Measurements from ENCODE around the gene SCNN1A. TPM values are rescaled to one million over a fixed set of nuclear protein-coding genes. Genes with fewer than 3 reads are reported as not detected.

SCNN1A gene
- total RNA-seq, 1 experiment from 2014 or later = 0.69 TPM

DNA sequence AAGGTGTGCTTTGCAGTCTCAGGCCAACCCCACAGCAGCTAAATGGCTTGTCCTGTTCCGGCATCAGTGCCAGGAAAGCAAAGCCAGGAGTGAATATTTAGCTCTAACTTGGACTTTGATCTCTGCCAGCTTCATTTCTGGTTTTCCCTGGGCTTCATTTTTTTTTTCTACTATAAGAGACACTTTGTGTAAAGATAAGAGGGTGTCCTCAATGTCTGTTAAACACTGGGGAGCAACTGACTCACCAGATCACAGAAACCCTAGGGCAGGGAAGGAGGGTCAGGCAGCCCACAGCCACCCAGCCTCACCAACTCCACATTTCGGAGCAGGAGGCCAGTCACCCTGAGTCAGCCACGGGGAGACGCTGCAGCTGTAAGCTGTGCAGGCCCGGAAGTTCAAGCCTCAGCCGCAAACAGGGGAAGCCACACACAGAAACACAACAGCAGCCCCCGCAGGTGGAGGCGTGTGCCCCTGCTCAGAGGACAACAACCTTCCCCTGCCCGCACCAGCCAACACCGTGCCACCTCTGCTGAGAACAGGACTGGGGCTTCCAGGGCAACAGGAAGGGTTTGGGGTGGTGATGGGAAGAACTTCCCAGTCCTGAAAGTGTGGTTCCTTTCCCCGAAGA is 39.8 kb downstream of the SCNN1A start:
- peak; percentile 92 for DNase-seq (ENCODE audit: low read depth)

DNA sequence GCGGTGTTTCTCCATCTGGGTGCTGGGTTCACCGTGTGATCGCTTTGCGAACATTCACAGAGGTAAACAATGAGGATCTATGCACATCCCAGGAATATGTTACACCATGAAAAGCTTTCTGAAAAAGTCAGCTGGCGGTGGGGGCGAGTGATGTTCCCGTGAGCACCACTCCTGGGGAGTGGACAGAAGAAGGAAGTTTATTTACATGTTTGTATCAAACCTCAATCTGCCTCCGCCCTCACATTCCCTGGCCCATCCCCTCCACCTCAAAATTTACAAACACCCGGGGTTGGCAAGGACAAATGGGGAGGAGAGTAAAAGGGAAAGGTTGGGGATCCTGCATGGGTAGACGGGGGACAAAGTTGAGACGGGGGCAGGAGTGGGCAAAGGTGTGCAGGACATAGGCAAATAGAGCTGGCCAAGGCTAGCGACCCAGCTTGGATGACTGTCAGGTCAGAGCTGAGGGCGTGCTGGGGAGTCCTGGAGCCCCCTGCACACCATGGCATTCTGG is 40.4 kb downstream of the SCNN1A start:
- no peak for DNase-seq (ENCODE audit: low read depth)

DNA sequence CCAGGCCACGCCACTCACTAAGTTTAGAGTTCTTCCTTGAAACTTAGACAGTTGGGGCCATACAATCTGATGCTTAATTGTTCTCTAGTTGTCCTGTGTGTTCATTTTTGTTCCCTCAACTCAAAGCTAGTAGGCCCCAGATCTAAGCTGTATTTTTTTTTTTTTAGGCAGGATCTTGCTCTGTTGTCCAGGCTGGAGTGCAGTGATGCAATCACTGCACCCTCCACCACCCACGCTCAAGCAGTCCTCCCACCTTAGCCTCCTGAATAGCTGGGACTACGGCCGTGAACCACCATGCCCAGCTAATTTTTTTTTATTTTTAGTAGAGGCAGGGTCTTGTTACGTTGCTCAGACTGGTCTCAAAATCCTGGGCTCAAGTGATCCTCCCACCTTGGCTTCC is 41.0 kb downstream of the SCNN1A start:
- DNase-seq (ENCODE audit: low read depth) = no peak

GRCh38 chr12:6333566-6333965 is 41.8 kb downstream of the SCNN1A start:
- peak; percentile 88 for DNase-seq (ENCODE audit: low read depth)

DNA sequence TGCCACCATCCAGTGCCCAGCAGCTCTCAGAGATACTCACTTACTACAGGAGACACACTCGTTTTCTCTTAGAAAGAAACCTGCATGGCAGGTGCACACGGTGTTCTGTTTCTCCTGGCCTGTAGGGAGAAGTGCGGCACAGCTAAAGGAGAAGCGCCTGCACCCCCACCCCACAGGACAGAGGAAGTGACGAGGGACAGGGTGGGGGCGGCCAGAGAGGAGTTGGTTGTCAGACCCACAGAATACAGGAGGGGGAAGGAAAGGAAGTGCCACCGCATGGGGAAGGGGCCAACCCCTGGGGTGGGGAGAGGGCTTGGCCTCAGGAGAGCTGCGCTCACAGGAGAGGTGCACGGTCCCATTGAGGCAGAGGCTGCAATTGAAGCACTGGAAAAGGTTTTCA is 42.3 kb downstream of the SCNN1A start:
- DNase-seq (ENCODE audit: low read depth) = no peak

DNA sequence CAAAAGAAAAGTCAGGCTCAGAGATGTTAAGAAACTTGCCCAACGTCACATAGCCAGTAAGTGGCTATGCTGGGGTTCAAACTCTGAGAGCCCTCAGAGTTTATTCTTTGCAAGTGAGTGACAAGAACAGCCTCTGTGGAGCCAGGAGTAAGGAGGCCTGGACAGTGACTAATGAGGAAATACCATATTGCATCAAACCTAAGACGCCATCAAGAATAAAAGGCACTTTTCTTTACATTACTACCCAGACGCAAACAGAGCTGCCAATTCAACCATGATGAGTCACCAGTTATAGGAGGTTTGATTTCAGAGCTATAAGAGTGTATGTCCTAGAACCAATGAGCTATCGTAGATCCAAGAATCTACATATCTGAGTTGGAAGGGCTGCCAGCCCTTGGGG is 42.9 kb downstream of the SCNN1A start:
- peak; percentile 92 for DNase-seq (ENCODE audit: low read depth)

- no peak for DNase-seq (ENCODE audit: low read depth)
Observed at GRCh38 chr12:6330999-6331714, 44.2 kb downstream of the SCNN1A start.

DNA sequence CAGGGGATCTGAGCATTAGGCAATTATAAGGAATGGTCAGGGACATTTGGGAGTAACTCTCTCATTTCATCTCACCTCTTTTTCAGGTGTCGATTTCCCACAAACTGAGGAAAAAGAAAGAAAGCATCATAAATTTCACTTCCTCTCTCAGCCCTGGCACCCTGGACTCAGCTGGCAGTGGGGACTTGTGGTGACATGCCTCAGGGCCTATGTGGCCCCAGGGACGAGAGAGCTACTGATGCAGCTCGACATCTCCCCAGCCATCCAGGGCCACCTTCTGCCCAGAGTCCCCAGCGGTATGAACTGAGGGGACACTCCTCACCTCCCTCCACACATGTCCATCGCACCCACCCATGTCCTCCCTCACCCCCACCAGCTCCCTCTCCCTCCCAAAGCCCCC is 45.2 kb downstream of the SCNN1A start:
- DNase-seq (ENCODE audit: low read depth) = no peak

- no peak for DNase-seq (ENCODE audit: low read depth)
Observed at GRCh38 chr12:6329703-6330064, 45.7 kb downstream of the SCNN1A start.

- DNase-seq (ENCODE audit: low read depth) = no peak
Observed at GRCh38 chr12:6328945-6329702, 46.2 kb downstream of the SCNN1A start.

DNA sequence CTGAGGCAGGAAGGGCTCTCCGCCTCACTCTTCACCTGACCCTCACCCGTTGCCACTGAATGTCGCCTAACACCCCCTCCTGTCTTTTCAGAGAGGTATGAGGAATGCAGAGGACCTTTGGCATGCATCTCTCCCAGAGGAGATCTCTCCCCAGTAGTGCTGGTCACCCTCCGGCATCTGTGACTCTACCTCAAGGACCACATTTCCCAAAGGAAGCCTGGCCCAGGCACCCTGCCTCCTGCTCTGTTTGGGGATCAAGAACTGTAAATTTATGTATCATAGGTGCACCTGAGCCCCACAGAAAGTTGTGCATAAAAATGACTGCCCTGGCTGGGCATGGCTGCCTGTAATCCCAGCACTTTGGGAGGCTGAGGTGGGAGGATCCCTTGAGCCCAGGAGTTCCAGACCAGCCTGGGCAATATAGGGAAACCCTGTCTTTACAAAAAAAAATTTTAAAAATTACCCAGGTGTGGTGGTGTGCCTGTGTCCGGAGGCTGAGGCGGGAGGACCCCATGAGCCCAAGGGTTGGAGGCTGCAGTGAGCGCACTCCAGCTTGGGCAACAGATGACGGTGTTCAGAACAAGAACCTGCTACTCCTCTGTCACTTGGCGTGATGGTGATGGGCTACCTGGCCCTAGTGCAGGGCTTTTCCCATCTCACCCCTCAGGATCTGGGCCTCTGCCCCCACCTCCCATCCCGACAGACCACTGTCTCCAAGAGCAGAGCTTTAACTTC is 47.2 kb downstream of the SCNN1A start:
- DNase-seq (ENCODE audit: low read depth) = no peak

DNA sequence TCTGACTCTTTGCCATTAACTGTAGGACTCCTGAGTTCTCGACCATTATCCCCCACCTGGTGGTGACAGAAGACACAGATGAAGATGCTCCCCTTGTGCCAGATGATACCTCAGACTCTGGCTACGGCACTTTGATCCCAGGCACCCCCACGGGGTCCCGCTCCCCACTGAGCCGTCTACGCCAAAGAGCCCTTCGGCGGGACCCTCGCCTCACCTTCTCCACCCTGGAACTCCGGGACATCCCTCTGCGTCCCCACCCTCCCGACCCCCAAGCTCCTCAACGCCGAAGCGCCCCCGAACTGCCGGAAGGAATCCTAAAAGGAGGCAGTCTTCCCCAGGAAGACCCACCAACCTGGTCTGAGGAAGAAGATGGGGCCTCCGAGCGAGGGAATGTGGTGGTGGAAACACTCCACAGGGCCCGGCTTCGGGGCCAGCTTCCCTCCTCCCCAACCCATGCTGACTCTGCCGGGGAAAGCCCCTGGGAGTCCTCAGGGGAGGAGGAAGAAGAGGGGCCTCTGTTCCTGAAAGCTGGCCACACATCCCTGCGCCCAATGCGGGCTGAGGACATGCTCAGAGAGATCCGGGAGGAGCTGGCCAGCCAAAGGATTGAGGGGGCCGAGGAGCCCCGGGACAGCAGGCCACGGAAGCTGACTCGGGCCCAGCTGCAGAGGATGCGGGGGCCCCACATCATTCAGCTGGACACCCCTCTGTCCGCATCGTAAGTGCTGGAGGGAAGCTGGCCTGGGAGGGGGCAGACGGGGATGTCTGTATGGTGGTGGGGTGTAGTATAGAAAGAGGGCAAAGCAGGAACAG is 47.9 kb downstream of the SCNN1A start:
- no peak for DNase-seq (ENCODE audit: low read depth)

- no peak for DNase-seq (ENCODE audit: low read depth)
Observed at GRCh38 chr12:6326316-6327228, 48.8 kb downstream of the SCNN1A start.

DNA sequence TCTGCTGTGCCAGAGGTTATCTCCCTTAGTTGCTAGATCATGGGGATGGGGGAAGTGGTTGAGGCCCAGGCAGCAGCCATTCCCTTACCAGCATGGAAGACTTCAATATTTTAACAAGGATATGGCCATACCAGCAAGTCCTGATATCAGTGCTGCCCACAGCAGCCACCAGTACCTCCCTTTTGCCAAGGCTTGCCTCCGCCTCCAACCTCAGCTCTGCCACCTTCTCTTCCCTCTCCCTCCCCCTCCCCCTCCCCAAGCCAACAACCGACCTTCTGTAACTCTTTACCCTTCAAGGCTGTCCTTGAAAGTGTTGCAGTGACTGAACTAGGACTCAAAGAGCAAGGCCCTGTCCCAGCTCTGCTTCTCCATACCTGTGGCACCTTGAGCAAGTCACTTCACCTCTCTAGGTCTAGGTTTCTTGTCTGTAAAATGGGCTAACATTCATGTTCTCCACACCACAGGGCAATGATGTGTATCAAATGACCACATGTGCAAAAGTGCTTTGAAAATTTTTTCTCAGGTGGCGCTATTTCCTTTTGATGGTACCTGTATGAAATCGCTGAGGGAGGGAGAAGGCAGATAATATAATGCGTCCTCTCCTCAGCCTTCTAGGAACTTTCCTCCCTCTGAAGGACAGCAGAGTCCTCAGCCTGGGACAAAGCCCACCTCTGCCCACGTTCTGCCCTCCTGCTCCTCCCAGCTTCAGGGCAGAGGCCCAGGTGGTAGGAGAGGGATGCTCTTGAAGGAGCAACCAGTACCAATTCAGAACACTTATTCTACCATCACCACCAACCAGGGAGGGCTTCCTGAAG is 50.2 kb downstream of the SCNN1A start:
- DNase-seq (ENCODE audit: low read depth) = no peak

DNA sequence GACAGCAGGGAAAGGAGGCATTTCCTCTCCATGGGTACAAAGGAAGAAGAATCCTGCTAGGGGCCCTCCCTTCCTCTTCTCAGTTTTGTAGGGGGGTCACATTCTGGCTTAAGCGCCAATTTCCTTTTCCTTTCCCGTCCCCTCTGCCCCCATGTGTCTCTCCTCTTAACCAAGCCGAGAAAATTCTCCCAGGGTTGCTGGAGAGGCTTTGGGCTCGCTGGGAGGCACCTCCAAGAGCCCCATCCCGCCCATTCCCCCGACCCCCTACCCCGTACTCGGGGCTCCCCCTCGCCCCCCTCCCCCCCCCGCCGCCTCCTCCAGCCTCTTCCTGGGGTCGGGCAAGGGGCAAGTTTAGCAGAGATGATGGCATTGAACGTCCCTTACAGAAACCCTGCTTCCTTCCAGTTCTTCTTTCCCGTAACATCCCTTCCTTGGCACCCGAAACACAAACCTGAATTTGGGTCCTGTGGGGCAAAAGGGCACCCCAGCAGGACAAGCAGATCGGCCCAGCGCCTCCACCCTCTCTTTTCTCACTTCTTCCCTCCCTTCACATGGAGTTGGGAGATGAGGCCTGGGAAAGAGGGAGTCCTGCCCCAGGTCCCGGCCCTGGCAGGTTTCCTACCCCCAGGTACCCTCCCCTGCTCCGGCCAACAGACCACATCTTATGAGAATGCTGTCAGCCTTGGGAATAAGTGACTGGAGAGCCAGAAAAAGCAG is 51.2 kb downstream of the SCNN1A start:
- DNase-seq (ENCODE audit: low read depth) = no peak

GRCh38 chr12:6323340-6323994 is 51.9 kb downstream of the SCNN1A start:
- peak; percentile 98 for DNase-seq (ENCODE audit: low read depth)

- no peak for DNase-seq (ENCODE audit: low read depth)
Observed at GRCh38 chr12:6322969-6323339, 52.4 kb downstream of the SCNN1A start.

GRCh38 chr12:6322352-6322751 is 53.0 kb downstream of the SCNN1A start:
- no peak for DNase-seq (ENCODE audit: low read depth)

All from LHCN-M2 (cell line).